HG03175 (cell line): ENCODE results near the gene ALPK3.

Experiments
- ATAC-seq: cut with Tn5 transposase; IDR thresholded peaks from one replicate; pipeline ENCODE4 v1.9.1; 2021; ENCODE audit warnings: mild to moderate bottlenecking, moderate library complexity; ENCODE audit not compliant: unreplicated experiment

ALPK3 gene

GRCh38 chr15:84889313-84889990 is 72.3 kb downstream of the ALPK3 start:
- no peak for ATAC-seq

- ATAC-seq: no peak
Measured at GRCh38 chr15:84889991-84890669, 73.0 kb downstream of the ALPK3 start.

- ATAC-seq: no peak
Measured at GRCh38 chr15:84890670-84891162, 73.6 kb downstream of the ALPK3 start.

GRCh38 chr15:84891339-84891738 is 74.2 kb downstream of the ALPK3 start:
- no peak for ATAC-seq

GRCh38 chr15:84892786-84893307 is 75.7 kb downstream of the ALPK3 start:
- ATAC-seq: no peak

- no peak for ATAC-seq
Measured at GRCh38 chr15:84893607-84894006, 76.5 kb downstream of the ALPK3 start.

GRCh38 chr15:84894736-84895425 is 77.7 kb downstream of the ALPK3 start:
- no peak for ATAC-seq

- ATAC-seq: no peak
Measured at GRCh38 chr15:84898761-84899160, 81.6 kb downstream of the ALPK3 start.

- no peak for ATAC-seq
Measured at GRCh38 chr15:84899750-84900149, 82.6 kb downstream of the ALPK3 start.

- ATAC-seq: no peak
Measured at GRCh38 chr15:84901540-84901939, 84.4 kb downstream of the ALPK3 start.

- no peak for ATAC-seq
Measured at GRCh38 chr15:84903751-84904150, 86.6 kb downstream of the ALPK3 start.

GRCh38 chr15:84904419-84904818 is 87.3 kb downstream of the ALPK3 start:
- ATAC-seq: no peak

- ATAC-seq: no peak
Measured at GRCh38 chr15:84905016-84905916, 88.1 kb downstream of the ALPK3 start.

- no peak for ATAC-seq
Measured at GRCh38 chr15:84907731-84908130, 90.6 kb downstream of the ALPK3 start.

- no peak for ATAC-seq
Measured at GRCh38 chr15:84908564-84908963, 91.4 kb downstream of the ALPK3 start.

GRCh38 chr15:84909029-84909428 is 91.9 kb downstream of the ALPK3 start:
- no peak for ATAC-seq

- no peak for ATAC-seq
Measured at GRCh38 chr15:84909782-84910181, 92.6 kb downstream of the ALPK3 start.

GRCh38 chr15:84910928-84911623 is 93.9 kb downstream of the ALPK3 start:
- ATAC-seq: no peak

GRCh38 chr15:84911879-84912660 is 94.9 kb downstream of the ALPK3 start:
- no peak for ATAC-seq
